Endothelial cell of umbilical vein (primary cell): ENCODE data around the gene SNAP25. TPM values are rescaled to one million over a fixed set of nuclear protein-coding genes. Genes with fewer than 3 reads are reported as not detected.

Experiments
- BruUV-seq: library from RNA; stranded (reverse); fragments of 400-500 nt; replicated peaks from 2 replicates; lab custom pipeline; 2021; lab: Mats Ljungman, UMichigan
- CTCF ChIA-PET: fragments of 300-600, 350-600 bp; sonication (Branson Sonifier 250); formaldehyde crosslinking; loops from one replicate; lab custom pipeline; 2021; ENCODE audit warnings: antibody characterized with exemption, inconsistent platforms; lab: Charles Lee
- POLR2A ChIA-PET: fragments of 300-600, 350-600 bp; sonication (Branson Sonifier 250); formaldehyde crosslinking; loops from one replicate; lab custom pipeline; 2021; ENCODE audit warnings: antibody characterized with exemption, inconsistent platforms; lab: Charles Lee
- DNase-seq: peaks from one replicate; pipeline ENCODE4 v3.0.0-alpha.2; 2011; ENCODE audit warnings: low read depth, low spot score
- FAIRE-seq: peaks from 2 replicates; lab custom pipeline; 2011; peaks lifted over from hg19 to GRCh38; lab: Jason Lieb, UNC
- H2AFZ ChIP-seq: 2 replicates; pipeline ENCODE4 v1.6.0; 2012; ENCODE audit warnings: low read depth, low read length, control low read depth, inconsistent platforms
- H3K27ac ChIP-seq: 2 replicates; pipeline ENCODE4 v1.5.1; 2011; ENCODE audit warnings: low read depth, mild to moderate bottlenecking, control low read depth, low read length, moderate library complexity; ENCODE audit not compliant: insufficient read depth
- H3K27me3 ChIP-seq, 2 experiments: 2 replicates each; pipeline versions ENCODE4 v1.6.0 to v1.6.1; 2011; ENCODE audit warnings: low read length in 2 of 2, mixed read lengths in 1 of 2; ENCODE audit not compliant: control insufficient read depth in 2 of 2, insufficient read depth in 2 of 2
- H3K36me3 ChIP-seq, 2 experiments: 2 replicates in 1 of 2; 3 replicates in 1 of 2; pipeline ENCODE4 v1.5.1; 2011; ENCODE audit warnings: low read length in 2 of 2, mild to moderate bottlenecking in 1 of 2, moderate library complexity in 1 of 2; ENCODE audit not compliant: control insufficient read depth in 2 of 2, insufficient read depth in 2 of 2; ENCODE audit errors: extremely low read depth in 1 of 2
- H3K4me1 ChIP-seq: 3 replicates; pipeline ENCODE4 v1.5.1; 2011; ENCODE audit warnings: mild to moderate bottlenecking, low read length; ENCODE audit not compliant: control insufficient read depth, insufficient read depth; ENCODE audit errors: extremely low read depth
- H3K4me2 ChIP-seq: 2 replicates; pipeline ENCODE4 v1.6.1; 2011; ENCODE audit warnings: low read length, control low read depth, mixed read lengths; ENCODE audit not compliant: insufficient read depth
- H3K4me3 ChIP-seq, 3 experiments: fragments of 200-600 bp in 1 of 3; sonication (generic), shearing (Covaris generic) in 1 of 3; replicated peaks in 1 of 3; 2 replicates each; pipeline ENCODE4 v1.5.1; 2011 to 2016; ENCODE audit warnings: control low read depth in 3 of 3, low read length in 3 of 3, mild to moderate bottlenecking in 2 of 3, inconsistent platforms in 1 of 3, low read depth in 1 of 3, moderate library complexity in 1 of 3; ENCODE audit not compliant: insufficient read depth in 1 of 3
- H3K79me2 ChIP-seq: 2 replicates; pipeline ENCODE4 v1.6.0; 2012; ENCODE audit warnings: low read length, inconsistent platforms; ENCODE audit not compliant: control insufficient read depth, insufficient read depth
- H3K9ac ChIP-seq: replicated peaks from 2 replicates; pipeline ENCODE3; 2011; ENCODE audit warnings: low read length, control low read depth; ENCODE audit not compliant: insufficient read depth; ENCODE audit errors: extremely low read depth
- H3K9me1 ChIP-seq: replicated peaks from 3 replicates; pipeline ENCODE4 v1.6.0; 2011; ENCODE audit warnings: mild to moderate bottlenecking, low read length; ENCODE audit not compliant: control insufficient read depth, insufficient read depth; ENCODE audit errors: extremely low read depth
- H3K9me3 ChIP-seq: replicated peaks from 2 replicates; pipeline ENCODE4 v1.5.1; 2012; ENCODE audit warnings: low read length, inconsistent platforms; ENCODE audit not compliant: control insufficient read depth, insufficient read depth
- H4K20me1 ChIP-seq: replicated peaks from 2 replicates; pipeline ENCODE3; 2011; ENCODE audit warnings: mild to moderate bottlenecking, low read length; ENCODE audit not compliant: control insufficient read depth, insufficient read depth; ENCODE audit errors: extremely low read depth
- FOS ChIP-seq: IDR thresholded peaks from 2 replicates; pipeline ENCODE4 v1.6.1; 2011; ENCODE audit warnings: mild to moderate bottlenecking, low read length, moderate library complexity, borderline replicate concordance; ENCODE audit not compliant: insufficient read depth
- GATA2 ChIP-seq: IDR thresholded peaks from 2 replicates; pipeline ENCODE4 v1.7.0; 2011; ENCODE audit warnings: low read depth, mild to moderate bottlenecking, moderate library complexity, mixed read lengths, low read length; ENCODE audit not compliant: insufficient read length, insufficient read depth
- JUN ChIP-seq: IDR thresholded peaks from 2 replicates; pipeline ENCODE4 v1.6.1; 2011; ENCODE audit warnings: borderline replicate concordance, low read depth; ENCODE audit not compliant: insufficient read length, insufficient read depth
- MYC ChIP-seq: IDR thresholded peaks from one replicate; pipeline ENCODE4 v1.6.1; 2011; ENCODE audit warnings: mild to moderate bottlenecking, low read depth, low read length
- POLR2AphosphoS5 ChIP-seq: IDR thresholded peaks from 2 replicates; pipeline ENCODE4 v1.6.1; 2012; ENCODE audit warnings: low read depth, mild to moderate bottlenecking, control low read depth, low read length, moderate library complexity; ENCODE audit not compliant: insufficient read depth
- dilution Hi-C: fragments of 300-500 bp; cut with MboI; formaldehyde crosslinking; loops from one replicate; pipeline ENCODE4 v1.15.0; 2019; ENCODE audit warnings: low sequenced_read_pairs; ENCODE audit not compliant: extremely low pct_ligation_motif_present
- intact Hi-C: fragments of 100-400 bp; cut with micrococcal nuclease; formaldehyde crosslinking; loops from one replicate; pipeline ENCODE4 v1.10.0; 2022
- polyA plus RNA-seq, 4 experiments: library from polyadenylated mRNA; depleted of rRNA in 3 of 4; stranded (reverse) in 3 of 4; unstranded in 1 of 4; fragments of >200 nt; gene quantifications; 2 replicates each; pipeline versions ENCODE4 v1.2.1 to v1.2.3, GENCODE V29; 2011 to 2012; ENCODE audit warnings: missing spikeins in 1 of 4
- small RNA-seq: library from RNA; depleted of rRNA; stranded (forward); fragments of <200 nt; gene quantifications from one replicate; pipeline ENCODE3, GENCODE V24; 2012; ENCODE audit warnings: low replicate concordance, low read depth; ENCODE audit not compliant: insufficient read depth, insufficient read length
- total RNA-seq: library from RNA; stranded (reverse); gene quantifications from 2 replicates; pipeline ENCODE4 v1.2.3, GENCODE V29; 2021
- TF ChIP-seq, protein P1 (sequence below): IDR thresholded peaks from 2 replicates; pipeline ENCODE4 v1.6.1; 2011; ENCODE audit not compliant: insufficient read depth, insufficient read length
- TF ChIP-seq, protein P2 (sequence below), 2 donors: IDR thresholded peaks; 1 replicate in 1 of 2; 2 replicates in 1 of 2; pipeline ENCODE4 v1.5.1; 2011; ENCODE audit warnings: low read length in 2 of 2, mild to moderate bottlenecking in 2 of 2, moderate library complexity in 2 of 2, control low read depth in 1 of 2, inconsistent platforms in 1 of 2, low read depth in 1 of 2; ENCODE audit not compliant: insufficient read depth in 1 of 2; ENCODE audit errors: extremely low read depth in 1 of 2

SNAP25 gene
- total and polyA plus RNA-seq, 2 donors (not counting 3 experiments of a cell fraction or from before 2014, with no cell fraction given): 3.9 to 4.4 TPM

DNA sequence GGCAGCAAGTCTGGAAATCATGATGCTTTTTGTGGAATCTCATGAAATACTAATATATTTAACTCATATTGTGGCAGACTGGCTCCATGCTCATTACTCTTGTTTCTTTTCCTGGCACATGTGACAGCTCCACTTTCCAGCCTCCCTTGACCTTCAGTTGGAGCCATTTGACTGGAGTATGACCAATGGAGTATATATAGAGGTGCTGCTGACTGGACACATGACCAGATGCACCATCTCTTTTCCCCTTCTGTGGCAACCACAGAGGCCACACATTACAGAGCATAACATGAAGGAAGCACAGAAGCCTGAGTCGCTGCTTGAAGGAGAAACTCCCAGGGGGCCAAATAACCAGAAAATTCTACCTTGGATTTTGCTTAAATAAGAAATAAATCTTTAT lies 138.0 kb downstream of the SNAP25 start:
- no peak overlapping the region for H3K4me2 ChIP-seq

More for the DNA sequence above, 138.0 kb downstream of the SNAP25 start:
- no peaks in the 10 kb centered on the region for H3K9me3 ChIP-seq
- no peaks in the 10 kb centered on the region for H3K27me3 ChIP-seq
- H4K20me1 ChIP-seq: no peaks in the 10 kb centered on the region
- no peaks in the 10 kb centered on the region for H3K9me1 ChIP-seq
- TF ChIP-seq FOS: no peak
- no peak for TF ChIP-seq GATA2
- TF ChIP-seq, protein P1, sequence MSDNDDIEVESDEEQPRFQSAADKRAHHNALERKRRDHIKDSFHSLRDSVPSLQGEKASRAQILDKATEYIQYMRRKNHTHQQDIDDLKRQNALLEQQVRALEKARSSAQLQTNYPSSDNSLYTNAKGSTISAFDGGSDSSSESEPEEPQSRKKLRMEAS: no peak
- TF ChIP-seq MYC: no peak
- TF ChIP-seq JUN: no peak
- TF ChIP-seq POLR2AphosphoS5: no peak
- TF ChIP-seq, protein P2, sequence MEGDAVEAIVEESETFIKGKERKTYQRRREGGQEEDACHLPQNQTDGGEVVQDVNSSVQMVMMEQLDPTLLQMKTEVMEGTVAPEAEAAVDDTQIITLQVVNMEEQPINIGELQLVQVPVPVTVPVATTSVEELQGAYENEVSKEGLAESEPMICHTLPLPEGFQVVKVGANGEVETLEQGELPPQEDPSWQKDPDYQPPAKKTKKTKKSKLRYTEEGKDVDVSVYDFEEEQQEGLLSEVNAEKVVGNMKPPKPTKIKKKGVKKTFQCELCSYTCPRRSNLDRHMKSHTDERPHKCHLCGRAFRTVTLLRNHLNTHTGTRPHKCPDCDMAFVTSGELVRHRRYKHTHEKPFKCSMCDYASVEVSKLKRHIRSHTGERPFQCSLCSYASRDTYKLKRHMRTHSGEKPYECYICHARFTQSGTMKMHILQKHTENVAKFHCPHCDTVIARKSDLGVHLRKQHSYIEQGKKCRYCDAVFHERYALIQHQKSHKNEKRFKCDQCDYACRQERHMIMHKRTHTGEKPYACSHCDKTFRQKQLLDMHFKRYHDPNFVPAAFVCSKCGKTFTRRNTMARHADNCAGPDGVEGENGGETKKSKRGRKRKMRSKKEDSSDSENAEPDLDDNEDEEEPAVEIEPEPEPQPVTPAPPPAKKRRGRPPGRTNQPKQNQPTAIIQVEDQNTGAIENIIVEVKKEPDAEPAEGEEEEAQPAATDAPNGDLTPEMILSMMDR (IDR thresholded peaks at IDR 0.05; ENCODE audit: extremely low read depth in 1 of 2, insufficient read depth in 1 of 2, low read depth in 1 of 2, low read length in 2 of 2): no peak
- POLR2A ChIA-PET: no interaction called here
- no TSS peak for BruUV-seq
- CTCF ChIA-PET: no interaction called here
- no peak overlapping the region for H3K4me3 ChIP-seq
- dilution Hi-C loops (no loop called here), intact Hi-C loops (loop anchor here (5.0 to 10.0 kb wide), 2 partner anchors 264 to 1188 kb away; no protein-coding TSS in a partner anchor)
- peaks cover 58% of the 10 kb centered on the region for H3K4me1 ChIP-seq
- H3K27ac ChIP-seq: no peak overlapping the region
- H3K79me2 ChIP-seq: no peaks in the 10 kb centered on the region
- no peak overlapping the region for H2AFZ ChIP-seq
- no peaks in the 10 kb centered on the region for H3K36me3 ChIP-seq
- no peak for FAIRE-seq
- no peak overlapping the region for H3K9ac ChIP-seq
- DNase-seq: no peak

Small RNA genes lying within 50 kb of the gene (small RNA-seq; reads per million reads assigned to genes)
- not detected for gene HIGD1AP15

Other genes with a start within 250 kb of the SNAP25 start
- 1.8 and 2.4 TPM in 2 replicates for gene ANKEF1, start 183.8 kb upstream of the SNAP25 start, total RNA-seq
- 0.58 and 0.65 TPM in 2 replicates for gene ANKEF1, start 183.8 kb upstream of the SNAP25 start, polyA plus RNA-seq
- gene MKKS, start 215.4 kb downstream of the SNAP25 start, total RNA-seq: 10.5 and 11.1 TPM in 2 replicates
- 7.2 and 7.9 TPM in 2 replicates for gene MKKS, start 215.4 kb downstream of the SNAP25 start, polyA plus RNA-seq
- 4.1 and 4.5 TPM in 2 replicates for gene SLX4IP, start 216.5 kb downstream of the SNAP25 start, total RNA-seq
- gene SLX4IP, start 216.5 kb downstream of the SNAP25 start, polyA plus RNA-seq: 1.7 and 1.9 TPM in 2 replicates